Measurements from ENCODE around the gene YIPF7.

Gene YIPF7

DNA sequence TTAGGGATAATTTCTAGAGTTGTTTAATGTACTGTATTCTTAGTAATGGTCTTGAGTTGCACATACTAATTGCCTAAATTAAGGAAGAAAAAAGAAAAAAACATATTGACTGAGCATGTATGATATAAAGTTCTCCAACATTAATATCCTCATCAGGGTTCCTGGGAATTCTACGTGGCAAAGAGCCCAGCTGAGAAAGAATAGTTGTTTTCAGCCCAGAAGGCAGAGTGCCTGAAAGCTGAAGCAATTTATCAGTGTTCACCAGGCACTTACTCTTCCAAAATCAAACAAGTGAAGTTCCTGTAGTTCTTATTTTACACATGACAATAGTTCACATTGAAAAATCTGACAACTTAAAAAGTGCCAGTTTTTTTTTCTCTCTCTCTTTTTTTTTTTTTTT, 27.7 kb downstream of the YIPF7 start:
- no peak for DNase-seq (ENCODE audit: low read depth in 1 of 2, low spot score in 1 of 2)

DNA sequence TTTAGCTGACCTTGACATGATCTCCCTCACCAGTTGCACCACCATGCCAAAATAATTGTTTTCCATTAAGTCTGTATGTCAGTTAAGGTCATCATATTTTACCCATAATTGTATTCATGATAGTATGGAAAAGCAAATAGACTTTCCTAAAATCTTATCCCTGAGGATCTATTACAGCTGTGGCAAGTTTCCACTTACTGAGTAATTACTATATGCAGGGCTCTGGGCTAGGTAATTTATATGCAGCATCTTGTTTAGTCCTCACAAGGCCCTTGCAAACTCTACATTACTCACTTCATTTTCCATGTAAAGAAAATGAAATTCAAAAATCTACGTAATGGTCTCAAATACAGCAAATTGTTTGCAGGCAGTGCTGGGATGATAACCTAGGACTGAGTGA, 34.8 kb downstream of the YIPF7 start:
- no peak for DNase-seq (ENCODE audit: low read depth in 1 of 2, low spot score in 1 of 2)

DNA sequence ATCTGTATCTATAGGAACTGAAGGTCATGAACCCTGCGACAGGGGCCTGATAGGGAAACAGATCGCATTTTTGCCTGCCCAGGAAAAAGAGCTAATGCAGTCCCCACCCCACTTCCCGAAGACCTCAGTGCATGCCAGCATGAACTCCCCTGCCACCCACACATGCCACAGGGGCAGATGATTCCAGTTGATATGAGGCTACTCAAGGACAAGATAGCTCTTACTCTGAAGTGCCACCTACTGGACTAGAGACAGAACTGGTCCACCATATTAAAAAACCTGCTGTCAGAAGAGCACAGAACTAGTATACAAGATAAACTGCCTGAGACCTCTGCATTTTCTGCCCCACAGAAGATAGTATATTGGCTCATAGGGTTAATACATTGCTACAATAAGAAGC, 68.0 kb downstream of the YIPF7 start:
- DNase-seq (ENCODE audit: low read depth in 1 of 2, low spot score in 1 of 2): no peak

DNA sequence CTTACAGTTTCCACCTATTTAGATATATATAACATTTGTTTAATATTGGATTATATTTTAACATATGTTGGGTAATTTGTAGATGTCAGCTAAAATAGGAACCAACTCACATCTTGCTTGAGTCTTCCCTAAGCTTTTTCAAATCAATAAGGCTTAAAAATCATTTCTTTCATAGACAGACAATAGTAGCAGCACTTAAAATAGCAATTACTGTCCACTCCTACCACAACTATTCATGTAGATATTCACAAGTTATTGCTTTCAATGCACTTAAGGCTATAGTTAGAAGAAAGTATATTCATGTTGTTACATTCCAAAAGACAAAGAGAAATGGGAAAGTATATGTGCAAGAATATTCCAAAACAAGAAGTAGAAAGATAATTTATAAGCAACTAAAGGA, 71.2 kb downstream of the YIPF7 start:
- DNase-seq (ENCODE audit: low read depth in 1 of 2, low spot score in 1 of 2): no peak

DNA sequence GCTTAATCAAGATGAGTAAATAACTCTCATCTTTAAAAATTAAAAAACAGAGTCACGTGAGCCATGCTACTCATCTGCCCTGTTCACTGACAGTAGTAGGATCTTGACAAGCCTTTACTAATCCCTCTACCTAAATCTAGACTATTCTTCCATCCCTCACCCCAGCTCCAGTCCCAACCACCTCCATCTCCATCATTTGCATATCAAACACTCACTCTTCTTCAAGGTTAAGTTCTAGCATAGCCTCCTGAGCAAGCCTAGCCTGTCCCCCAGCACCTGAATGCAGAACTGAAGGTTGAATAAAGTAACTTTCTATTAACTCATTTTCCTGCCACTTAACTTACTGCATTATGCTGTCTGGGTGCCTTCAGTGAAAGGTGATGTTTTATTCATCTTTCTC, 72.5 kb downstream of the YIPF7 start:
- no peak for DNase-seq (ENCODE audit: low read depth in 1 of 2, low spot score in 1 of 2)

Measured in stimulated activated CD4-positive, alpha-beta T cell treated with anti-CD3 and anti-CD28 coated beads, Interleukin-15, amount 100 ng/mL, for 1 hour (primary cell).